MCF 10A (cell line): ENCODE results near the gene SPAG7. TPM values are rescaled to one million over a fixed set of nuclear protein-coding genes. Genes with fewer than 3 reads are reported as not detected.

Source experiments
- Bru-seq: library from RNA; stranded (reverse); fragments of 400-500 nt; gene quantifications from one replicate; lab custom pipeline; 2021; lab: Mats Ljungman, UMichigan
- BruChase-seq, 2 experiments: library from RNA; stranded (reverse); fragments of 400-500 nt; gene quantifications; one replicate each; lab custom pipeline; 2021; lab: Mats Ljungman, UMichigan
- BruUV-seq: library from RNA; stranded (reverse); fragments of 400-500 nt; replicated peaks from 2 replicates; lab custom pipeline; 2021; lab: Mats Ljungman, UMichigan
- CTCF ChIA-PET: fragments of 300-600 bp; sonication (Branson Sonifier 250); formaldehyde crosslinking; extraction: SDS; loops from one replicate; lab custom pipeline; 2021; ENCODE audit warnings: antibody characterized with exemption, inconsistent platforms; lab: Yijun Ruan, JAX
- POLR2A ChIA-PET: fragments of 300-600, 350-650 bp; sonication (Branson Sonifier 250); formaldehyde crosslinking; extraction: SDS; loops from one replicate; lab custom pipeline; 2020; ENCODE audit warnings: antibody characterized with exemption, inconsistent platforms; lab: Yijun Ruan, JAX
- DNase-seq: peaks from one replicate; pipeline ENCODE4 v3.0.0-alpha.2; 2018; ENCODE audit not compliant: unreplicated experiment
- H3K27ac Mint-ChIP-seq: one replicate; pipeline ENCODE4 v1.8.0; 2022; ENCODE audit warnings: mild to moderate bottlenecking, low read depth, mixed read lengths; ENCODE audit not compliant: unreplicated experiment
- H3K27me3 Mint-ChIP-seq: one replicate; pipeline ENCODE4 v1.8.0; 2022; ENCODE audit warnings: mixed read lengths; ENCODE audit not compliant: insufficient read depth, unreplicated experiment
- H3K36me3 Mint-ChIP-seq: one replicate; pipeline ENCODE4 v1.8.0; 2022; ENCODE audit warnings: mild to moderate bottlenecking, moderate library complexity, mixed read lengths; ENCODE audit not compliant: insufficient read depth, unreplicated experiment
- H3K4me1 Mint-ChIP-seq: one replicate; pipeline ENCODE4 v1.8.0; 2022; ENCODE audit warnings: mixed read lengths; ENCODE audit not compliant: insufficient read depth, unreplicated experiment
- H3K4me3 Mint-ChIP-seq: one replicate; pipeline ENCODE4 v1.8.0; 2022; ENCODE audit warnings: mild to moderate bottlenecking, moderate library complexity, mixed read lengths; ENCODE audit not compliant: unreplicated experiment
- H3K9me3 Mint-ChIP-seq: one replicate; pipeline ENCODE4 v1.8.0; 2022; ENCODE audit warnings: mixed read lengths; ENCODE audit not compliant: unreplicated experiment
- intact Hi-C: fragments of 100-400 bp; cut with micrococcal nuclease; formaldehyde crosslinking; loops from 2 replicates; pipeline ENCODE4 v1.14.1; 2022
- long read RNA-seq: library from polyadenylated mRNA; stranded (forward); transcript quantifications from one replicate; pipeline ENCODE4 v2.0.0, GENCODE V29; 2022
- total RNA-seq: library from RNA; stranded (reverse); gene quantifications from 2 replicates; pipeline ENCODE4 v1.2.3, GENCODE V29; 2022
- TF ChIP-seq, protein P1 (sequence below): fragments of 200-600 bp; IDR thresholded peaks from one replicate; pipeline ENCODE4 v1.8.0; 2022; ENCODE audit warnings: antibody characterized with exemption, mild to moderate bottlenecking; ENCODE audit not compliant: unreplicated experiment

The SPAG7 gene, protein sequence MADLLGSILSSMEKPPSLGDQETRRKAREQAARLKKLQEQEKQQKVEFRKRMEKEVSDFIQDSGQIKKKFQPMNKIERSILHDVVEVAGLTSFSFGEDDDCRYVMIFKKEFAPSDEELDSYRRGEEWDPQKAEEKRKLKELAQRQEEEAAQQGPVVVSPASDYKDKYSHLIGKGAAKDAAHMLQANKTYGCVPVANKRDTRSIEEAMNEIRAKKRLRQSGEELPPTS
- total RNA-seq = 112 and 151 TPM in 2 replicates
- percentile 95 among the genes with signal in this experiment for Bru-seq, nascent RNA
- BruChase-seq, experiment 1, labeled RNA remaining after a 6-hour chase = percentile 96 among the genes with signal in this experiment
- BruChase-seq, experiment 2, labeled RNA remaining after a 2-hour chase = percentile 94 among the genes with signal in this experiment
- long read RNA-seq, transcript SPAG7-203 (2 exons, 579 nt) = minor isoform, 23 of 258 reads
- long read RNA-seq, transcript SPAG7-201 (7 exons, 1,058 nt) = major isoform, 144 of 258 reads
- long read RNA-seq, partial matches to known transcripts = 13 of 258 reads
- long read RNA-seq, other reads (novel, unspliced or antisense) = 75 of 258 reads

- ChIA-PET CTCF (interaction anchor here (0.5 to 2.2 kb wide), 10 partner anchors 19 to 256 kb away, joined by 3 to 11 read pairs (median 4); partner anchors contain the start of genes INCA1 and KIF1C), POLR2A (interaction anchor here (0.6 to 13.3 kb wide), 25 partner anchors 11 to 452 kb away, joined by 3 to 639 read pairs (median 6); partner anchors contain the start of genes C17orf107, CAMTA2, CXCL16 and ENO3)
- Mint-ChIP-seq H3K4me1 (peaks cover 15% of the 10 kb centered on the region), H3K27me3 (no peaks in the 10 kb centered on the region), H3K36me3 (peaks cover 33% of the 10 kb centered on the region), H3K27ac (no peak within 1 kb of the TSS), H3K4me3 (no peak within 1 kb of the TSS), H3K9me3 (no peaks in the 10 kb centered on the region)
- TF ChIP-seq, protein P1, sequence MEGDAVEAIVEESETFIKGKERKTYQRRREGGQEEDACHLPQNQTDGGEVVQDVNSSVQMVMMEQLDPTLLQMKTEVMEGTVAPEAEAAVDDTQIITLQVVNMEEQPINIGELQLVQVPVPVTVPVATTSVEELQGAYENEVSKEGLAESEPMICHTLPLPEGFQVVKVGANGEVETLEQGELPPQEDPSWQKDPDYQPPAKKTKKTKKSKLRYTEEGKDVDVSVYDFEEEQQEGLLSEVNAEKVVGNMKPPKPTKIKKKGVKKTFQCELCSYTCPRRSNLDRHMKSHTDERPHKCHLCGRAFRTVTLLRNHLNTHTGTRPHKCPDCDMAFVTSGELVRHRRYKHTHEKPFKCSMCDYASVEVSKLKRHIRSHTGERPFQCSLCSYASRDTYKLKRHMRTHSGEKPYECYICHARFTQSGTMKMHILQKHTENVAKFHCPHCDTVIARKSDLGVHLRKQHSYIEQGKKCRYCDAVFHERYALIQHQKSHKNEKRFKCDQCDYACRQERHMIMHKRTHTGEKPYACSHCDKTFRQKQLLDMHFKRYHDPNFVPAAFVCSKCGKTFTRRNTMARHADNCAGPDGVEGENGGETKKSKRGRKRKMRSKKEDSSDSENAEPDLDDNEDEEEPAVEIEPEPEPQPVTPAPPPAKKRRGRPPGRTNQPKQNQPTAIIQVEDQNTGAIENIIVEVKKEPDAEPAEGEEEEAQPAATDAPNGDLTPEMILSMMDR = no peak
- intact Hi-C loops = no loop called here
- no TSS peak for BruUV-seq
- peak; percentile 95 for DNase-seq
Measured at GRCh38 chr17:4967539-4968485, at the start of gene SPAG7. SPAG7 (minus strand) TSS chr17:4967817; CDS start chr17:4967804, 13 bp downstream.

DNA sequence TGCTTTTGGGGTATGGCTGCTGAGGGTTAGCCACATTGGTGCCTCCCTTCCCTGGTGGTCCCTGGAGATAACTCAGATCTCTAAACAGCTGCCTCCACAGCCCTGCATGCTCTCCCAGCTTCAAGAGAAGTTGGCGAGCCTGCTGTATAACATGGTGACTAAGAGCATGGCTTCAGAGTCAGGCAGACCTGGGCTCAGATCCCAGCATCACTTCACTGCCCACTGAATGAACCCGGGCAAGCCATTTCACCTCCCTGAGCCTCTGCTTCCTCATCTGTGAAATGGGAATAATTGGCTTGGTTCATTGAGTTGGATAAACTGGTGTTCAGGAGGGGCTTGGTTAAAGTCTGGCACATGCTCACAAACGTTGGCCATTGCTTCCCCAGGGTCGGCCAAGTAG is 46.7 kb upstream of the SPAG7 start:
- intact Hi-C loops = no loop called here
- no peak overlapping the region for H3K27ac Mint-ChIP-seq
- no peaks in the 10 kb centered on the region for H3K9me3 Mint-ChIP-seq
- H3K27me3 Mint-ChIP-seq = no peaks in the 10 kb centered on the region
- H3K4me1 Mint-ChIP-seq = peaks cover 10% of the 10 kb centered on the region
- ChIA-PET POLR2A (no interaction called here), CTCF (interaction anchor here (0.6 kb wide), 1 partner anchor 452 kb away, joined by 5 read pairs; no protein-coding TSS in a partner anchor)
- H3K4me3 Mint-ChIP-seq = no peak overlapping the region
- DNase-seq = no peak
- H3K36me3 Mint-ChIP-seq = peaks cover 77% of the 10 kb centered on the region
- TF ChIP-seq, protein P1 = no peak
- no TSS peak for BruUV-seq

GRCh38 chr17:5011928-5012327 is 44.3 kb upstream of the SPAG7 start:
- Mint-ChIP-seq H3K4me3 (no peak overlapping the region), H3K36me3 (peaks cover 76% of the 10 kb centered on the region), H3K4me1 (peaks cover 8% of the 10 kb centered on the region), H3K27me3 (no peaks in the 10 kb centered on the region), H3K9me3 (no peaks in the 10 kb centered on the region), H3K27ac (peak overlapping the region; percentile 69)
- intact Hi-C loops = no loop called here
- ChIA-PET POLR2A (no interaction called here), CTCF (no interaction called here)
- DNase-seq = no peak
- BruUV-seq = no TSS peak
- TF ChIP-seq, protein P1 = no peak
